ENCODE measurements around the gene LARGE1.

The LARGE1 gene

GRCh38 chr22:33722816-33723215 lies 197.5 kb downstream of the LARGE1 start:
- DNase-seq (ENCODE audit: low read depth, low spot score): no peak

- DNase-seq (ENCODE audit: low read depth, low spot score): no peak
These were observed 200.0 kb downstream of the LARGE1 start for GRCh38 chr22:33720166-33720878.

- no peak for DNase-seq (ENCODE audit: low read depth, low spot score)
These were observed 202.4 kb downstream of the LARGE1 start for GRCh38 chr22:33717694-33718396.

- DNase-seq (ENCODE audit: low read depth, low spot score): no peak
These were observed 204.9 kb downstream of the LARGE1 start for GRCh38 chr22:33715237-33715985.

- no peak for DNase-seq (ENCODE audit: low read depth, low spot score)
These were observed 209.9 kb downstream of the LARGE1 start for GRCh38 chr22:33710326-33710725.

GRCh38 chr22:33707581-33707980 lies 212.7 kb downstream of the LARGE1 start:
- no peak for DNase-seq (ENCODE audit: low read depth, low spot score)

GRCh38 chr22:33706100-33706499 lies 214.2 kb downstream of the LARGE1 start:
- no peak for DNase-seq (ENCODE audit: low read depth, low spot score)

- no peak for DNase-seq (ENCODE audit: low read depth, low spot score)
These were observed 221.1 kb downstream of the LARGE1 start for GRCh38 chr22:33699176-33699575.

- DNase-seq (ENCODE audit: low read depth, low spot score): no peak
These were observed 222.6 kb downstream of the LARGE1 start for GRCh38 chr22:33697640-33698039.

- DNase-seq (ENCODE audit: low read depth, low spot score): no peak
These were observed 229.1 kb downstream of the LARGE1 start for GRCh38 chr22:33691057-33691630.

GRCh38 chr22:33688903-33689302 lies 231.4 kb downstream of the LARGE1 start:
- no peak for DNase-seq (ENCODE audit: low read depth, low spot score)

- no peak for DNase-seq (ENCODE audit: low read depth, low spot score)
These were observed 232.8 kb downstream of the LARGE1 start for GRCh38 chr22:33687464-33687863.

GRCh38 chr22:33684087-33684486 lies 236.2 kb downstream of the LARGE1 start:
- no peak for DNase-seq (ENCODE audit: low read depth, low spot score)

- DNase-seq (ENCODE audit: low read depth, low spot score): no peak
These were observed 237.3 kb downstream of the LARGE1 start for GRCh38 chr22:33682927-33683326.

GRCh38 chr22:33680632-33681031 lies 239.6 kb downstream of the LARGE1 start:
- DNase-seq (ENCODE audit: low read depth, low spot score): no peak

GRCh38 chr22:33678523-33678922 lies 241.8 kb downstream of the LARGE1 start:
- no peak for DNase-seq (ENCODE audit: low read depth, low spot score)

- DNase-seq (ENCODE audit: low read depth, low spot score): no peak
These were observed 242.7 kb downstream of the LARGE1 start for GRCh38 chr22:33677536-33677935.

- no peak for DNase-seq (ENCODE audit: low read depth, low spot score)
These were observed 245.9 kb downstream of the LARGE1 start for GRCh38 chr22:33674357-33674756.

- no peak for DNase-seq (ENCODE audit: low read depth, low spot score)
These were observed 250.5 kb downstream of the LARGE1 start for GRCh38 chr22:33669746-33670145.

GRCh38 chr22:33666961-33667619 lies 253.2 kb downstream of the LARGE1 start:
- no peak for DNase-seq (ENCODE audit: low read depth, low spot score)

GRCh38 chr22:33666279-33666960 lies 253.9 kb downstream of the LARGE1 start:
- DNase-seq (ENCODE audit: low read depth, low spot score): peak; percentile 28
